Activated CD8-positive, alpha-beta memory T cell treated with anti-CD3 and anti-CD28 coated beads for 4 hours (primary cell): ENCODE data around the gene TOM1L1.

Source experiments
- DNase-seq, 2 donors: peaks; one replicate each; pipeline ENCODE4 v3.0.0-alpha.2; 2020; ENCODE audit warnings: low read depth in 2 of 2

Gene TOM1L1

DNA sequence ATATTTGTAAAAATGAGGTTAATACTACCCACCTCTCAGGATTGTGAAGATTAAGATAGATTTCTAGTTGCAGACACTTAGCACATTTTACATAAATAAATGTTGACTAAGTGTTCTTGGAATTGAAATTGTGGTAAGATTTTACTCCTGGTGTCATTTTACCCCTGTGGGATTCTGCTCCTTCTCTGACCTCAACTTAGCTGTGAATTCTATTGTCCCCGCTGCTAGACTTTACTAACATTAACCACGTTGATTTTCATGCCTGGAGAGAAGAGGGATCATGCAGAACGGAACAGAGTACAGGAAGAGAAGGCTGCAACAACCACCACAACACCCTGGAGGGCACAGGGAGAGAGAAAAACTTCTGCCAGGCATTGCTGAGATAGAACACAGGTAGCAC, 2.1 kb upstream of the TOM1L1 start:
- DNase-seq = no peak

DNA sequence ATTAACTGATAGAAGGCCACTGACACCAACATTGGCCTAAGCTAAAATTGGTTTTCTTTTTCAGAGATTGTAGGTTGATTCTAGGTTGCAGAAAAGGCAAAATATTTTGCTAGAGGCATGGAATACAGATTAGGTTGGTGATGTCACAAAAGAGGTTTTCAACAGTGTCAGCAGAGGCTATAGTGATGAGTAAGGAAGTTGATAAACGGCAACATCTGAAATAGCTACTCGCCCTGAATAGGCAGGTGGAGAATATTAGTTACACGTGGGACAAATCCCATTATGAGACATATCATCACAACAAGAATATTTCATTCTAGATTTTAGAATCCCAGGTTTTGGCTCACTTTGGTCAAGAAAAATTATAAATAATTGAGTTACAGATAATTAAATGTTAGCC, 1.5 kb upstream of the TOM1L1 start:
- no peak for DNase-seq

GRCh38 chr17:54899721-54900456, 763 bp upstream of the TOM1L1 start:
- no peak for DNase-seq

- DNase-seq = no peak
These were observed 674 bp downstream of the TOM1L1 start for GRCh38 chr17:54901230-54901822.

GRCh38 chr17:54902017-54902416, 1.4 kb downstream of the TOM1L1 start:
- DNase-seq = no peak

DNA sequence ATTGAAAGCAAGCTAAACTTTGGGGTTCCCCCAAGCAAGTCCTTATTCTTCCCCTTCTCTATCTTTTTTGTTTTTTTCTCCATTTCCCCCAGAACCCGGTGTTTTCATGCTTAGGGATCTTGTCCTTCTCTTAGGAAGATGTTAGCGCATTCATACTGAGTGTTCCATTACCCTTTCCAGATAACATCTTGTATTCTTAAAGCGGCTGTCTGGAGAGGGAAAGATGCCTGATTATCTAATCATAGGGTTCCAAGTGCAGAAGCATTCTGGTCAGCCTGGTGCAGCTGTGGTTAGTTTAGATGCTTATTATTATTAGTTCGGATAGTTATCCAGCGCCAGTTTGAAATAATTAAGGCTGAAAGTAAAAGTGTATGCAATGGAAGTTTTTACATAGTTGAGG, 2.0 kb downstream of the TOM1L1 start:
- DNase-seq = no peak

DNA sequence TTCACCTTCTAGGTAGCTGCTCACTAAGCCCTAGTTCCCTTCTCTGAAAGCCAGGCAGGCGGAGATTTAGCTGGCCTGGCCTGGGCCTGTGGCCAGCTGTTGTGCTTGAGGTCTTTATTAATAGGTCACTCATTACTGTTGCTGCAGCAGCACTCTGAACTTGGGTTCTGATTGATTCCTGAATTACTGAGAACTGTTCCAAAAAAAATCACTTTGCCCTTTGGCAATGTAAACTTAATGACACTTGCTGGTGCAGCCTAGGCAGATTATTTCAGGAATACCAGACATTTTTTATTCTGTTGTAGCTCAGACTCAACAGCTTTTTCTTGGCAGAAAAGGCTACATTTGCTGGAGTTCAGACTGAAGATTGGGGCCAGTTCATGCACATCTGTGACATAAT, 2.7 kb downstream of the TOM1L1 start:
- DNase-seq = no peak

GRCh38 chr17:54906683-54907082, 6.0 kb downstream of the TOM1L1 start:
- DNase-seq = no peak

DNA sequence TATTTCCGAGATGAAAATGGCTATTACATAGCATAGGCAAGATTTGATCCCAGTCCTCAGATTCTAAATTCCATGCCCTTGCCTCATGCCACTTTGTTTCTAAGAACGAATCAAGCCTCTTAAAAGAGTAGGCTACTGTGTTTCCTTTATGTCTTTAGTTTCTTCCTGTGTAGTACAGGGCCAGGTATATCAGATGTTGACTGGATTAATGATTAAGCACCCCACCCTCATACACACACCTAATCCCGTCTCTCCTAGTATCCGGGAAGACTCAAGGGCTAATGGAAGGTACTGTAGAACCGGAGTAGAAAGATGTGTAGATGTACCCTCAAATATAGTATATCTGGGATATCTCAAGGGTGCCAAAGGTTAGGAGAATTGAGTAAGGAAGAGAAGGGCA, 6.7 kb downstream of the TOM1L1 start:
- no peak for DNase-seq

- DNase-seq = no peak
These were observed 9.1 kb downstream of the TOM1L1 start for GRCh38 chr17:54909766-54910165.

DNA sequence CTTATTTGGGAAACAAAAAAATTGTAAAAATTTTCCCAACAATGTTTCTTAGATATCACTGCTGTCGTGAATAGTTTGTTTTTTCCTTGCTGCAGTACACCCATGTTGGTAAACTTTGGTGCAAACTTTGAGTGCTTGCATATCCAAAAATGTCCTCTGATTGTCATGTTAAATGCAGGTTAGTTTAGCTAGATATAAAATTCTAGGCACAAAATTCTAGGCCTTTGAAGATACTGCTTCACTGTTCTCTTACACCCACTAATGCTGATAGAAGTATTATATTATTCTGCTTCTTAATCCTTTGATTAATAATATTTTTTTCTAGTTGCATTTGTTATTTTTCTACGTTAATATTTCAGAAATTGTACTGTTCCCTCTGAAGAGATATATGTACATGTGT, 16.1 kb downstream of the TOM1L1 start:
- DNase-seq = no peak

GRCh38 chr17:54919425-54919824, 18.8 kb downstream of the TOM1L1 start:
- no peak for DNase-seq

GRCh38 chr17:54920819-54921218, 20.2 kb downstream of the TOM1L1 start:
- no peak for DNase-seq

GRCh38 chr17:54924405-54924804, 23.8 kb downstream of the TOM1L1 start:
- DNase-seq = no peak

DNA sequence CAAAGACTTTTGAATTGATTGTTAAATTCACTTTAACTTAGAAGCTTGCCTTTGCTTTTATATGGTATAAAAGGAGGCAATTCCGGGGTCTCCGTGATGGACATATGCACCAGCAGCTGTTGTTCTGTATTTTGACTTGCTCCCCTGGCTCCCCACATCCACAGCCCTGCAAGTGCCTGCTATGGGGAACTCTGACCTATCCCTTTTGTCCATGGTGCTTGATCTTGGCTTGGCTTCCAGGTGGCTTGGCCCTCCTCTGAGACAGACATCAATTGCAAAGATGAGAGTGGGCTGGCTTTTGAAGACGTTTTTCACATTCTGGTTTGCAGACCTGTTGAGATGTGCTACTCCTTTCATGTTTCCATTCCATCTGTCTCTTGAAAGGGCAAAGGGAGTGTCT, 26.9 kb downstream of the TOM1L1 start:
- no peak for DNase-seq

- no peak for DNase-seq
These were observed 32.1 kb downstream of the TOM1L1 start for GRCh38 chr17:54932711-54933110.

GRCh38 chr17:54933921-54934320, 33.3 kb downstream of the TOM1L1 start:
- DNase-seq = no peak

- no peak for DNase-seq
These were observed 34.8 kb downstream of the TOM1L1 start for GRCh38 chr17:54935471-54935870.

GRCh38 chr17:54937018-54937417, 36.4 kb downstream of the TOM1L1 start:
- no peak for DNase-seq

DNA sequence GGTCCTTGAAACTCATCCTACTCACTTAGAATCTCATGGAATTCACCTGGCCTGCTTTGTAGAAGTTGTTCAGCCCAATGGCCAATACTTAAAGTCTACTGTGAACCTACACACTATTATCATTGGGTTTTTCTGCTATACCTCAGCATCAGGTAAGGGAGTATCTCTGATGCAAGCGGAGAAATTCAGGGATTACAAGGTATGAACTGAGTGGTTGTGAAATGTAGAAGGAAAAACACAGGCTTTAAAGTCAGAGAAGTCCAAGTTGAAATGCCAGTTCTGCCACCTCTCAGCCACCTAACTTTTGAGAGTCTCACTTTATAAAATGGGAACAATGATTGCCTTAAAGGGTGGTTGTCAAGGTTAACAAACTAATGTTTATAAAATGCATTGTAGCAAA, 36.8 kb downstream of the TOM1L1 start:
- DNase-seq = no peak

GRCh38 chr17:54941285-54941684, 40.6 kb downstream of the TOM1L1 start:
- DNase-seq = no peak

DNA sequence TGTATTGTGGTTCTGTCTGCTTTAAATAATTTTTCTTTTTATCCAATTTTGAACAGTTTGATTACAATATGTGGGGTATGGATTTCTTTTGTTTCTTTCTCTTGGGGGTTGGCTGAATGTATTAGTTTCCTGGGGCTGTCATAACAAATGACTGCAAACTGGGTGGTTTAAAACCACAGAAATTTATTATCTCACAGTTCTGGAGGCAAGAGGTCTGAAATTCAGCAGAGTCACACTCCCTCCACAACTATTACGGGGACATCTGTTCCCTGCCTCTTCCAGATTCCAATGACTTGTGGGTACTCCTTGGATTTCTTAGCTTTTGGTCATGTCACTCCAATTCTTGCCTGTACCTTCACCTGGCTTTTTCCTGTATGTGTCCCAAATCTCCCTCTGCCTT, 44.1 kb downstream of the TOM1L1 start:
- no peak for DNase-seq

DNA sequence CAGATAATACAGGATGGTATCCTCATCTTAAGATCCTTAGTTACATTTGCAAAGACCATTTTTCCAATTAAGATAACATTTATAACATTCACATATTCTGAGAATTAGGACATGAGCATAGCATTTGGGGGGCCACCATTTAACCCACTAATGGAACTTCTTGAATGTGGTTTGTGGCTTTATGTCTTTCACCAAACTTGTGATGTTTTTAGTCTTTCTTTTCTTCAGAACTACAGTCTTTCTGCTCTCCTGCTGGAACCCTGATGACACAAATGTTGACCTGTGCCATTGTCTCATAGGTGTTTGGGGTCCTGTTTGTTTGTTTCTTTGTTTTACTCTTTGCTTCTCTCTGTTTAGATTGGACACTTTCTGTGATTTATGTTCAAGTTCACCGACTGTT, 44.6 kb downstream of the TOM1L1 start:
- DNase-seq = no peak

- no peak for DNase-seq
These were observed 45.0 kb downstream of the TOM1L1 start for GRCh38 chr17:54945671-54946070.
